HG02973 (cell line): ENCODE data around the gene IAH1.
A peak's percentile ranks its signal among the peaks of the same experiment; 100 is the strongest.
"Not testable (repeated sequence)": the region's sequence is repeated elsewhere in the genome, so short reads cannot be mapped to it uniquely, and the experiment has no call there.

Source experiments
- ATAC-seq: cut with Tn5 transposase; IDR thresholded peaks from one replicate; pipeline ENCODE4 v1.9.1; 2021; ENCODE audit warnings: moderate library complexity; ENCODE audit not compliant: unreplicated experiment

Gene IAH1

GRCh38 chr2:9472511-9472910 lies 1.8 kb upstream of the IAH1 start:
- ATAC-seq: no peak

DNA sequence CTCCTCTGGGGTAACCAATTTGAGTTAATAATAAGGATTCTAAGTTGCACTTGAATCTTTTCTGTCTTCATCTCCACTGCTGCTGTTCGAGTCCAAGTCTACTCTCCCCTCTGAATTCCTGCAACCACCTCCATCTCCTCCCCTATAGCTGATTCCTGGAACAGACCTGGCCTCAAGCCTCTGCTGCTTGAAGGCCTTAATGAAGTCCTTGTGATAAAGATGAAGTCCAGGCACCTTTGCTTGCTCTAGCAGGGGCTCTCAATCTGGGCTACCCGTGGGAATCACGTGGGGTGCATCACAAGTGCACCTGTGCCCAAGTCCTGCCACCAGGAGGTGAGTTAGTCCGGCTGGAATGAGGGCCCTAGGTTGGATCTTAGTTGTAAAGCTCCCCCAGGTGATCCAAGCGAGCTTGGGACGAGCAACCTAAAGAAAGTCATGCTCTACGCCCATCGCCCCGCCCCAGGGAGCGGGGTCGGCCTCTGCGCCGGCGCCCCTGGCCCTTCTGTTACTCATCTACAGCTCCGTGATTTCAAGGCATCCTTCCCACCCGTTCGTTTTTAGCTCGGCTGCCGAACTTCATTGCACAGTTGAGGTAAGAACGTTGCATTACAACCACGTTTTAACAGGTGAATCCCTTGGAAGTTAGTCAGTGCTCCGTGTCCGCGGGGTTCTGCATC lies 905 bp upstream of the IAH1 start:
- ATAC-seq: peak; percentile 18

- ATAC-seq: peak; percentile 35
Observed at GRCh38 chr2:9473985-9474360, 378 bp upstream of the IAH1 start.

DNA sequence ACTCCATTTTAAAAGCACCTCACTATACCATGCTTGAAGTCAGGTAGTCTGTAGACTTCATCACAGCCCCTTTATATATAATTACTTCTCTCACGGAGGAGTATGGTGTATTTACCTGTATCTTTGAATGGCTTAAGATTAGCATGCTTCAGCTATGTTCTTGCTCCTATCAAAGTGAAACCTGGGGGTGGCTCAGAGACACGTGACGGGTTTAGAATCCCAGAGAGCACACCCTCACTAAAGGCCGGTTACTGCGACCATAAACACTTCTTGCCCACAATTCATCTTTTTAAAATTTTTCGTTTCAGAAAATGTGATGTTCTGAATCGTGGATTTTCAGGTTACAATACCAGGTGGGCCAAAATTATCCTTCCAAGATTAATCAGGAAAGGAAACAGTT lies 3.6 kb downstream of the IAH1 start:
- no peak for ATAC-seq

DNA sequence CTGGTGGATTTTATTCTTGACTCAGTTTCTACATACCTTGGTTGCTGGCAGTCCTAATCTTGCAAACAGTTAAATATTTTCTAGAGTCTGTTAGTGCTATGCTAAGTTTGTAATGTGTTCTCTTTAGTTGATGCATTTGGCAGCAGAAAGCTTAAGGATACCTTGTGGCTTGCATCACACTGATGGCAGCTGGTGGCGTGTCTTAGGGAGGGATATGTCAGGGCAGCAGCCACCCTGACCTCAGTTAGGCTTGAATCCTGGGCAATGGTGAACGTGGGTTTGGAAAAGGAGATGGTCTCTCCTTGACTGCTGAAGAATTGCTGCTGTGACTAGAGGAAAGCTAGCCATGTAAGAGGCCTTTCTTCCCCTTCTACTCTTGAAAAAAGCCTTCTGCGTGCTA lies 4.2 kb downstream of the IAH1 start:
- ATAC-seq: no peak

DNA sequence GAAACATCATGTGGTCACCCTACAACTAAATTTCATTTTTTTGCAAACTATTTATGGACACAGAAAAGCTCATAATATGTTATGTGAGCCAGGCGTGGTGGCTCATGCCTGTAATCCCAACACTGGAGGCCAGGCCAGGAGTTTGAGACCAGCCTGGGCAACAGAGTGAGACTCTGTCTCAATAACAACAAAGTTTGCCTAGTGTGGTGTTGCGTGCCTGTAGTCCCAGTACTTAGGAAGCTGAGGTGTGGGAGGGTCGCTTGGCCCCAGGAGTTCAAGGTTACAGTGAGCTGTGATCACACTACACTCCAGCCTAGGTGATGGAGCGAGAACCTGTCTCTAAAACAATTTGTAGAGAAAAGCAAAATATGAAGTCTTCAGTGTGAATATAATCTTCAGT lies 5.8 kb downstream of the IAH1 start:
- no peak for ATAC-seq

DNA sequence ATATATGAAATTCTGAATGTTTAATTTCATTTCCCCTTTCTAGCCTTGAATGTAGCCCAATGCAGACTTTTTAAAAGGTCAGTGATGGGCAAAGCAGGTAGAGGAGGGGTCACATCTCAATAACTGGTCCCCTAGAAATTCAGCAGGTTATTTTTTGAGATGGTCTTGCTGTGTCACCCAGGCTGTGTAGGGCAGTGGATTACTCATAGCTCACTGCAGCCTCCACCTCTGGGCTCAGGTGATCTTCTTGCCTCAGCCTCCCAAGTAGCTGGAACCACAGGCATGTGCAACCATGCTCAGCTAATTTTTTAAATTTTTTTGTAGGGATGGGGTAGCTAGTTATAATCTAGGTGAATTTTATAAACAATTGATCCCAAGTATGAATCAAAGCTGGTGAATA lies 8.8 kb downstream of the IAH1 start:
- no peak for ATAC-seq

- no peak for ATAC-seq
Observed at GRCh38 chr2:9484533-9484932, 10.2 kb downstream of the IAH1 start.

- no peak for ATAC-seq
Observed at GRCh38 chr2:9488583-9489547, 14.5 kb downstream of the IAH1 start.

GRCh38 chr2:9490789-9491188 lies 16.4 kb downstream of the IAH1 start:
- ATAC-seq: no peak

DNA sequence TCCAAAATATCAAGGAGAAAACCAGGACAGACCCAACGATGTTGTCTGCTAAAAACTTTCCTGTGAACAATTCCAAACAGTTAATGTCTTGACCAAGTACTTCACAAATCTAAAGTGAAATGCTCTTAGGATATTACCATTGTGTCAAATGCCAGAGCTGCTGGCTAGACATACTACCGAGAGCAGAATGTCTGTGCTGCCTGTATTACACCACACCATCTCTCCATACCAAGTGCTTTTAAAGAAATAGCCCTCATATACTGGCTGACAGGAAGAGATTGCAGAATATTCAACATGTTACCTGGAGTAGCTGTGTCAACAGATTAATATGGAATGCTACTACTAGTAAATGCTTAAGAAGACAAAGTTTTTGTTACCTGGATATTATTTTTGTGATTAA lies 18.6 kb downstream of the IAH1 start:
- no peak for ATAC-seq

- ATAC-seq: no peak
Observed at GRCh38 chr2:9493478-9493877, 19.1 kb downstream of the IAH1 start.

GRCh38 chr2:9494081-9494480 lies 19.7 kb downstream of the IAH1 start:
- ATAC-seq: no peak

GRCh38 chr2:9497017-9497416 lies 22.7 kb downstream of the IAH1 start:
- no peak for ATAC-seq

DNA sequence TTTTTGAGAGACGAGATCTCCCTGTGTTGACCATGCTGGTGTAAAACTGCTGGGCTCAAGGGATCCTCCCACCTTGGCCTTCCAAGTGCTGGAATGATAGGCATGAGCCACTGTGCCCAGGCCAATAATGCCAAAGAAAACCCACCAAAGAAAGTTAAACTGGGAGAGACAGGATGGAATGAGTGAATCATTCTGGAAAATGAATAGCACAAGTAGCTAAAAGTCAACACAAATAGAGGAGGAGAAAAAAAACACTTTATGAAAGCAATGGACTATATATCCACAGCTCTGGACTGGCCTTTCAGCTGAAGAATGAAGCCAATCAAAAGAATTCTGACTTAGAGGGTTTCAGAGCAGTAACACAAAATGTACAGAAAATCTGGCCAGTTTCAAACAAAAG lies 23.9 kb downstream of the IAH1 start:
- no peak for ATAC-seq

DNA sequence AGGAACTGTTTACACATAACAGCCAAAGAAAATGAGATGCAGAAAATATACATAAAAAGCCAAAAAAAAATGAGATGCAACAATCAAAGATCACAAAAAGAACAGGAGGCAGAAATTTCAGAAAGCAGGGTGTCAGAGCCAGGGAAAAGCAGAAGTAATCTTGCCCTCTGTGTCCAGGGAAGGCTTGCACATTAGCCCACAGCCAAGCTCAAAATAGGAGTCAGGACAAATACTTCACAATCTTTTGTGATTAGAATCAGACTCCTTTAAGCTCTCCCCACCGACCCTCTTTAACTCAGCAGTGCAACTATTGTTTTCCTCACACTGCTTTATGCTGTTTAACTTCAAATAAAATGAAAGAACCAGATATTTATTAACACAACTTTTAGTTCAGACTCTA lies 34.6 kb downstream of the IAH1 start:
- no peak for ATAC-seq

- not testable (repeated sequence) for ATAC-seq
Observed at GRCh38 chr2:9513946-9514345, 39.6 kb downstream of the IAH1 start.

DNA sequence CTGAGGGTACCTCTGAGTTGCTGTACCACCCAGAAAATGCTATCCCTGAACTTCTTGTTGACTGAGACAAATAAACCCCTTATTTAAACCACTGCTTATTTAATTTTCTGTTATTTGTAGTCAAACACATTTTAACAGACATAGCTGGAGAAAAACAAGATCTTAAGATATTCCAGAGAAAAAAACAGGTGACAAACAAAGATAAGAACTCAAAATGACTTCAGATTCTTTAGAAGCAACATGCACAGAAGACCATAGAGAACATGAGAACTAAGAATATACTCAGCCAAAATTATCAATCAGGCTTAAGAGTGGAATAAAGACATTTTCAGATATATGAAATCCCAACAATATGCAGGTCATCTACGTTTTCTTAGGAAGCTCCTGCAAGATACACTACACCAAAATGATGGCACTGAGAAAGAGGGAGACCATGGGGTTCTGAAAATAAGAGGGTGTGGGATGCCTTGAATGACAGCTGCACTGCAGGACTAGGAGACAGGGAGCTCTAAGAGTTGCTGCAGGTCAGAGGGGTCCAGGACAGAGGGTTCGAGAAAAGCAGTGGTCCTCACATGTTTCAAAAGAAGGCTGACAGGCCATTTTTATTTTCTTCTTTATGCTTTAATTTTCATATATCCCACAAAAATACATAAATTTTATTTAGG lies 42.9 kb downstream of the IAH1 start:
- no peak for ATAC-seq

GRCh38 chr2:9518163-9518562 lies 43.8 kb downstream of the IAH1 start:
- no peak for ATAC-seq

- no peak for ATAC-seq
Observed at GRCh38 chr2:9518780-9519179, 44.4 kb downstream of the IAH1 start.

GRCh38 chr2:9519250-9519649 lies 44.9 kb downstream of the IAH1 start:
- no peak for ATAC-seq

GRCh38 chr2:9524291-9524690 lies 49.9 kb downstream of the IAH1 start:
- no peak for ATAC-seq
